ENCODE results near the gene DNPH1. TPM values are rescaled to one million over a fixed set of nuclear protein-coding genes. Genes with fewer than 3 reads are reported as not detected.

Gene DNPH1
- total RNA-seq, 3 donors from 2014 or later, result 46.5 to 61.1 (median 53.7) TPM

- peaks cover 0 to 9% of the 10 kb centered on the region in 2 donors for H3K4me1 ChIP-seq
- no peaks in the 10 kb centered on the region for H3K27me3 ChIP-seq
- intact Hi-C loops (cut with DNase I; ENCODE audit: low total_unique reads), result no loop called here
- no peak overlapping the region for H3K27ac ChIP-seq
- DNase-seq (ENCODE audit: low spot score in 2 of 2), result no peak
- TF ChIP-seq CTCF (IDR thresholded peaks at IDR 0.05), result no peak
- TF ChIP-seq POLR2AphosphoS5 (IDR thresholded peaks at IDR 0.05), result no peak
- no peak for TF ChIP-seq POLR2A (IDR thresholded peaks at IDR 0.05)
- no peak overlapping the region for H3K4me3 ChIP-seq
- no peaks in the 10 kb centered on the region for H3K9me3 ChIP-seq
- H3K36me3 ChIP-seq, result no peaks in the 10 kb centered on the region
These were observed 44.9 kb downstream of the DNPH1 start for GRCh38 chr6:43184268-43184985.

- no peak for DNase-seq (ENCODE audit: low spot score in 2 of 2)
- no peaks in the 10 kb centered on the region for H3K36me3 ChIP-seq
- intact Hi-C loops (cut with DNase I; ENCODE audit: low total_unique reads), result no loop called here
- no peaks in the 10 kb centered on the region for H3K27me3 ChIP-seq
- H3K4me1 ChIP-seq, result peaks cover 0 to 9% of the 10 kb centered on the region in 2 donors
- no peak overlapping the region for H3K27ac ChIP-seq
- no peaks in the 10 kb centered on the region for H3K9me3 ChIP-seq
- TF ChIP-seq CTCF (IDR thresholded peaks at IDR 0.05) (no peak), POLR2A (IDR thresholded peaks at IDR 0.05) (no peak), POLR2AphosphoS5 (IDR thresholded peaks at IDR 0.05) (no peak)
- no peak overlapping the region for H3K4me3 ChIP-seq
These were observed 45.8 kb downstream of the DNPH1 start for GRCh38 chr6:43183441-43183840.

GRCh38 chr6:43181942-43182860, 47.1 kb downstream of the DNPH1 start, which contains the start of gene CUL9:
Gene CUL9 (plus strand): TSS chr6:43182196. CDS start chr6:43184311, 2,115 bp downstream.
- H3K27me3 ChIP-seq, result no peaks in the 10 kb centered on the region
- intact Hi-C loops (cut with DNase I; ENCODE audit: low total_unique reads), result no loop called here
- H3K4me3 ChIP-seq, result peak within 1 kb of the TSS; percentile 78 to 96 (median 85)
- H3K36me3 ChIP-seq, result no peaks in the 10 kb centered on the region
- no peak for TF ChIP-seq CTCF (IDR thresholded peaks at IDR 0.05)
- TF ChIP-seq POLR2A (IDR thresholded peaks at IDR 0.05), result no peak
- TF ChIP-seq POLR2AphosphoS5 (IDR thresholded peaks at IDR 0.05), result peak; percentile 64 to 90 (median 85)
- peak; percentile 79 to 81 for DNase-seq (ENCODE audit: low spot score in 2 of 2)
- H3K9me3 ChIP-seq, result no peaks in the 10 kb centered on the region
- peaks cover 0 to 9% of the 10 kb centered on the region in 2 donors for H3K4me1 ChIP-seq
- peak within 1 kb of the TSS; percentile 86 to 93 for H3K27ac ChIP-seq

- no peak for DNase-seq (ENCODE audit: low spot score in 2 of 2)
- no peak for TF ChIP-seq CTCF (IDR thresholded peaks at IDR 0.05)
- TF ChIP-seq POLR2A (IDR thresholded peaks at IDR 0.05), result no peak
- TF ChIP-seq POLR2AphosphoS5 (IDR thresholded peaks at IDR 0.05), result no peak
- H3K27me3 ChIP-seq, result no peaks in the 10 kb centered on the region
- no peaks in the 10 kb centered on the region for H3K9me3 ChIP-seq
- H3K36me3 ChIP-seq, result no peaks in the 10 kb centered on the region
- H3K27ac ChIP-seq, result peak overlapping the region; percentile 86 to 93
- intact Hi-C loops (cut with DNase I; ENCODE audit: low total_unique reads), result no loop called here
- peak overlapping the region; percentile 78 to 96 (median 85) for H3K4me3 ChIP-seq
- H3K4me1 ChIP-seq, result peaks cover 0 to 9% of the 10 kb centered on the region in 2 donors
These were observed 47.7 kb downstream of the DNPH1 start for GRCh38 chr6:43181621-43181941.

- TF ChIP-seq CTCF (IDR thresholded peaks at IDR 0.05) (no peak), POLR2A (IDR thresholded peaks at IDR 0.05) (no peak), POLR2AphosphoS5 (IDR thresholded peaks at IDR 0.05) (no peak)
- DNase-seq (ENCODE audit: low spot score in 2 of 2), result no peak
- Histone ChIP-seq H3K4me1 (peaks cover 0 to 9% of the 10 kb centered on the region in 2 donors), H3K27me3 (no peaks in the 10 kb centered on the region), H3K9me3 (no peaks in the 10 kb centered on the region), H3K4me3 (no peak overlapping the region), H3K27ac (peak overlapping the region; percentile 86 to 93), H3K36me3 (no peaks in the 10 kb centered on the region)
- intact Hi-C loops (cut with DNase I; ENCODE audit: low total_unique reads), result no loop called here
These were observed 48.3 kb downstream of the DNPH1 start for GRCh38 chr6:43180985-43181384.

Measured in breast epithelium (tissue), 4 donors.